Pancreas (tissue), 10 donors: Measurements from ENCODE around the gene CLEC3B. TPM values are rescaled to one million over a fixed set of nuclear protein-coding genes. Genes with fewer than 3 reads are reported as not detected.
A peak's percentile ranks its signal among the peaks of the same experiment; 100 is the strongest.

ENCODE experiments used
- ATAC-seq, 4 donors: fragments of 200-7000 bp; cut with Tn5 transposase; one replicate each; pipeline versions ENCODE4 v1.8.0 to v1.9.1; 2020; ENCODE audit warnings: mild to moderate bottlenecking in 4 of 4, moderate library complexity in 4 of 4
- DNase-seq, 6 donors: peaks; one replicate each; pipeline ENCODE4 v3.0.0-alpha.2; 2020
- FAIRE-seq: peaks from 2 replicates; lab custom pipeline; 2012; peaks lifted over from hg19 to GRCh38; lab: Jason Lieb, UNC
- H3K27ac ChIP-seq, 4 donors: fragments of 200-600 bp; sonication (generic); 1 replicate in 3 of 4; 2 replicates in 1 of 4; pipeline versions ENCODE4 v1.5.0 to v1.8.0; 2020
- H3K27me3 ChIP-seq, 4 donors: fragments of 200-600 bp; one replicate each; pipeline ENCODE4 v1.8.0; 2021
- H3K36me3 ChIP-seq, 3 donors: fragments of 200-600 bp; sonication (generic) in 1 of 3; one replicate each; pipeline versions ENCODE4 v1.5.0 to v1.8.0; 2020 to 2021
- H3K4me1 ChIP-seq, 3 donors: fragments of 200-600 bp; one replicate each; pipeline ENCODE4 v1.8.0; 2021
- H3K4me3 ChIP-seq, 4 donors: fragments of 200-600 bp; sonication (generic) in 2 of 4; one replicate each; pipeline versions ENCODE4 v1.5.0 to v1.8.0; 2020 to 2021
- H3K9me3 ChIP-seq, 4 donors: fragments of 200-600 bp; one replicate each; pipeline ENCODE4 v1.8.0; 2021
- WGBS, 2 donors: extraction: QIAGEN DNeasy Blood & Tissue Kit; methylation state at CpG; one replicate each; pipeline ENCODE4 v1.1.7; 2013; 5-methylcytosine and 5-hydroxymethylcytosine counted together
- intact Hi-C, 3 donors: fragments of 100-400 bp; cut with DNase I; formaldehyde crosslinking; loops; one replicate each; pipeline versions ENCODE4 v1.11.1 to v1.14.2; 2022
- polyA plus RNA-seq, 2 donors: library from polyadenylated mRNA; stranded (reverse); fragments of 200-250 nt; gene quantifications; one replicate each; pipeline ENCODE4 v1.2.3, GENCODE V29; 2013
- total RNA-seq, 6 donors: library from RNA; stranded (reverse); fragmentation: NEBNext Ultra II Directional in 4 of 6; extraction: Animal tissue kit (Norgen Biotek cat#: 25700) in 4 of 6; gene quantifications; one replicate each; pipeline versions ENCODE4 v1.2.1 to v1.2.4, GENCODE V29; 2021 to 2023
- TF ChIP-seq, protein P1 (sequence below), 4 donors: fragments of 200-600 bp; sonication (generic) in 3 of 4; IDR thresholded peaks; one replicate each; pipeline versions ENCODE4 v1.5.0 to v1.8.0; 2021; ENCODE audit warnings: antibody characterized with exemption in 4 of 4
- donor health status: healthy with polysubstance abuse.
- donor health status: DM: no; HTN: no; CAD: no; lungs with moderate emphysema.
- donor health status: DM: no; HTN: no; CAD: no.
- donor health status: control.
- donor health status: control.
- donor health status: Bipolar disorder and iron deficiency.
- donor health status: DM: yes; HTN: yes; CAD: no.
- donor health status: DM: no; HTN: no; CAD: no.
- donor health status: DM: no; HTN: no; CAD: no.
- donor health status: DM: yes; HTN: yes; CAD: no.

CLEC3B gene
- total and polyA plus RNA-seq, 8 donors, result 1.3 to 31.9 (median 7.8) TPM

DNA sequence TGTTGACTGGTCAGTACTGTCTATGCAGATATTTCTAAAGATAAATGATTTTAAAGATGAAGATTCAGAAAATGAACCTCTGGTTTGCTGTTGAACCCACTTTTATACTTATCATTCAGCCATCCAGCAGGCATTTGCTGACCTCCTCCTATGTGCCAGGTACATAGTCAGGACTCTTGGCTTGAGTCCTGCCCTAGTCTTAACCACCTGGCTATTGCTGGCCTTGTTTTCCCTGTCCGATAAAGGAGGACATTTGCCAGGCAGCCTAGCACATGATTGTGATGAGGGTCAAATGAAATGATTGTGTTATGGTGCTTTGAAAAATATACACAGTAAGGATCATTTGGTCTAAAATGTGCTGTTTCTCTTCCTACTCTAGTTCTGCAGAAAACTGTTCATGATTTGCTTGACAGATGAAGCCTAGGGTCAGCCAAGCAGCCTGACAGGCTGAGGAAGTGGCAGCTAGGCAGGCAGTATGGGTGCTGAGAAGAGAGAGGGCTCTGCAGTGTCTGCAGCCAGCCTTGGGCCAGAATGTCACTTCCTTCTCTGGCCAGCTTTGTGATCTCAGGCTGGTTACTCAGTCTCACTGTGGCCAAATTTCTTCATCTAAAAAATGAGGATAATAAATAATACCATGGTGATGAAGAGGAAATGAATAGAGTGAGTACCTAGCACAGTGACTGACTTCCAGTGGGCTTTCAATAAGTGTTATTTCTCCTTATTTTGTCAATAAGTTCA lies 36.3 kb upstream of the CLEC3B start:
- FAIRE-seq, result no peak
- no peaks in the 10 kb centered on the region for H3K36me3 ChIP-seq
- H3K27ac ChIP-seq, result no peak overlapping the region
- 35 to 43% methylated on average over 1 of the region's 1 CpG for WGBS, 2 donors
- no peaks in the 10 kb centered on the region for H3K9me3 ChIP-seq
- no peak for DNase-seq
- no peaks in the 10 kb centered on the region for H3K27me3 ChIP-seq
- H3K4me1 ChIP-seq, result peaks cover 4 to 10% (median 10%) of the 10 kb centered on the region in 3 donors
- intact Hi-C loops, result no loop called here
- peak in 1 of 4 donors; percentile 46 for ATAC-seq
- H3K4me3 ChIP-seq, result no peak overlapping the region
- TF ChIP-seq, protein P1, sequence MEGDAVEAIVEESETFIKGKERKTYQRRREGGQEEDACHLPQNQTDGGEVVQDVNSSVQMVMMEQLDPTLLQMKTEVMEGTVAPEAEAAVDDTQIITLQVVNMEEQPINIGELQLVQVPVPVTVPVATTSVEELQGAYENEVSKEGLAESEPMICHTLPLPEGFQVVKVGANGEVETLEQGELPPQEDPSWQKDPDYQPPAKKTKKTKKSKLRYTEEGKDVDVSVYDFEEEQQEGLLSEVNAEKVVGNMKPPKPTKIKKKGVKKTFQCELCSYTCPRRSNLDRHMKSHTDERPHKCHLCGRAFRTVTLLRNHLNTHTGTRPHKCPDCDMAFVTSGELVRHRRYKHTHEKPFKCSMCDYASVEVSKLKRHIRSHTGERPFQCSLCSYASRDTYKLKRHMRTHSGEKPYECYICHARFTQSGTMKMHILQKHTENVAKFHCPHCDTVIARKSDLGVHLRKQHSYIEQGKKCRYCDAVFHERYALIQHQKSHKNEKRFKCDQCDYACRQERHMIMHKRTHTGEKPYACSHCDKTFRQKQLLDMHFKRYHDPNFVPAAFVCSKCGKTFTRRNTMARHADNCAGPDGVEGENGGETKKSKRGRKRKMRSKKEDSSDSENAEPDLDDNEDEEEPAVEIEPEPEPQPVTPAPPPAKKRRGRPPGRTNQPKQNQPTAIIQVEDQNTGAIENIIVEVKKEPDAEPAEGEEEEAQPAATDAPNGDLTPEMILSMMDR (IDR thresholded peaks at IDR 0.05), result no peak

DNA sequence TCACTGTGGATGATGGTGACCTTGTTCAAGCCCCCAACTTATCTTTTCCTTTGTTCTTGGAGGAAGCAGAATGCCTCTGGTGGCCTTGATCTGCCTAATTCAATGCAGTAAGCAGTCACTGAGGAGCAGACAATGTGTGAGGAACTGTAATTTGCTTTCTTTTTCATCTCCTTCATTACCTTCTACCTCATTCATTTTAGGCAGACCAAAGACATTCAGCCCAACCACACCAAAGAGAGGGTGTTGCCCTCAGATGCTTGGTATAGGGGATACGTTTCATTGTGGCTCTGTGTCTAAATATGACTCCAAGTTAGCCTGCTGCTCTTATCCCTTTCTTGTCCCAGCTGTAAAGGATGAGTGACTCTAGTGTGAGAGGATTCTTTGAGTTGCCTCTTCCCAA lies 34.8 kb upstream of the CLEC3B start:
- no peak for FAIRE-seq
- WGBS, 2 donors, result 95 to 100% methylated on average over 1 of the region's 1 CpG
- H3K27ac ChIP-seq, result no peak overlapping the region
- H3K36me3 ChIP-seq, result no peaks in the 10 kb centered on the region
- TF ChIP-seq, protein P1 (IDR thresholded peaks at IDR 0.05), result no peak
- no peaks in the 10 kb centered on the region for H3K27me3 ChIP-seq
- ATAC-seq, result no peak
- H3K4me3 ChIP-seq, result no peak overlapping the region
- intact Hi-C loops, result no loop called here
- no peak for DNase-seq
- peaks cover 4 to 22% (median 20%) of the 10 kb centered on the region in 3 donors for H3K4me1 ChIP-seq
- no peaks in the 10 kb centered on the region for H3K9me3 ChIP-seq

DNA sequence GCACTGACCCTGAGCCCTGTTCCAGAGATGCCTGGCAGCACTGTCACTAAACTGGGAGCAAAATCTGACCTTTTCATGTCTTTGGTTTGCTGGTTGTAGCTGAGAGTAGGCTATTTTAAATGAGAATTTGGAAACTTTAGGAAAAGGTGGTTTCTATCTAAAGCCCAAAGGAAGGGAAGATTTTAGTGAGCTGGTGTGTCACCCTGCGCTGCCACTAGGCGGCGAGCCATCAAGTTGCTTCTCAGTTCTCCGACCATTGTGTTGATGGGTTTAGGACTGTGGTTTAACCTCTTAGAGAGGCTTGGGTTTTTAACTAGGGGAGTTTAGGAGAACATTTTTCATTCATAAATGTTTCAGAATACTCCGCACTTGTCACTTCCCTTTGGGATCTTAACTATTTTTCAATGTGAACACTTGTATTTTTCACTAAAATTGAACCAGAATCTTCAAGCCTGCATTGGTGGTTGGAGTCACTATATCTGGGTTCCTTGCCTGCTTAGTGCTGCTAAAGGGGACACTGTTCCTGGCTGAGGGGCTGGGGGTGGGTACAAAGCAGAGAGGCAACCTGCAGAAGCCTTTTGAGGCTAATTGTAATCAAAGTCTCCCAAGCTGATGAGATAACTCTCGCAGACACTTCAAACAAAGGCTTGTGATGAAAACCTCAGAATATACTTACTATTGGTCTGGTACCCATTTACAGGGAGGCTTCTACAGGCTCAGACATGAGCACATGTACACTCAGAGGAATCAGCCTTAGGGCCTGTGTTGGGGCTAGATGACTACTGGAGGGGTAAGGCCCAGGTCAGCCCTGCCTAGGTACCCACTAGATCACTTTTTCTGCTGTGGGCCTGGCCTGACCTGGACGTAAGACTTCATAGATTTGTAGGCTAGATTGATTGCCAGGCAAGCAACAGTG lies 33.3 kb upstream of the CLEC3B start:
- ATAC-seq, result no peak
- no peak for DNase-seq

DNA sequence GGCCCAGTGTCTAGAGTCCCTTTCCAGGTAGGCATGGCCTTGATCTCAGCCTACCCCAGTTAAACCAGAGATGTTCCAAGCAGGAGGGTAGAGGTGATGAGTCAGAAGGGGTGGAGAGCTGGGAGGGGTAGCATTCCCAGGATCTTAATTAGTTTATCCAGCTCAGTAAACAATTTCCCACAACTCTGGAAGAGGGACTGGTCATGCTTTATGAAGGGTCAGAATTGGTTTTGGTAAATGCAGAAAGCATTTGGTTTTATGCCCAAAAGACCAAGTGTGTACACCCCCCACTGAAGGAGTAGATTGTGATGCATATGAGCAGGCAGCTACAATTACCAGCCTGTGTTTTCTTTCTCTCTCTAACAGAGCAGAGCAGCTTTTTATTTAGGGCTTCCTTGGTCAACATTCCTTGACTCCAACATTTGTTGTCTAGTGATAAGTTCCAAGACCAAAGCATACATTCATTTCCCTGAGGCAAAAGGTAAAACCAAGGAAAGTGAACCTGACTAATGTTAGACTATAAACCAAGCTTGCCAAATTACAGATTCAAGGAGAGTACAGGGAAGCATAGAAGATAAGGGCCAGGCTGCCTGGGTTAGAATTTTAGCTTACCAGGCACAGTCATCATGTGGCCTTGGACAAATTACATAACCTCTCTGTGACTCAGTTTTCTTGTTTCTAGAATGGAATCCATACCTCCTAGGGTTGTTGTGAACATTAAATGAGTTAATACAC lies 32.5 kb upstream of the CLEC3B start:
- peaks cover 6 to 22% (median 21%) of the 10 kb centered on the region in 3 donors for H3K4me1 ChIP-seq
- peak; percentile 20 to 55 (median 52) for ATAC-seq
- TF ChIP-seq, protein P1 (IDR thresholded peaks at IDR 0.05), result no peak
- H3K36me3 ChIP-seq, result peaks cover 0 to 10% (median 0%) of the 10 kb centered on the region in 3 donors
- no peak overlapping the region for H3K4me3 ChIP-seq
- no peaks in the 10 kb centered on the region for H3K9me3 ChIP-seq
- no peak for DNase-seq
- no peaks in the 10 kb centered on the region for H3K27me3 ChIP-seq
- peak overlapping the region in 1 of 4 donors; percentile 23 for H3K27ac ChIP-seq
- intact Hi-C loops, result no loop called here
- no peak for FAIRE-seq

More for the DNA sequence above, 33.3 kb upstream of the CLEC3B start:
- intact Hi-C loops, result no loop called here
- Histone ChIP-seq H3K9me3 (no peaks in the 10 kb centered on the region), H3K36me3 (peaks cover 0 to 6% (median 0%) of the 10 kb centered on the region in 3 donors), H3K4me3 (no peak overlapping the region), H3K27me3 (no peaks in the 10 kb centered on the region), H3K4me1 (peaks cover 6 to 22% (median 21%) of the 10 kb centered on the region in 3 donors), H3K27ac (peak overlapping the region in 1 of 4 donors; percentile 23)
- TF ChIP-seq, protein P1 (IDR thresholded peaks at IDR 0.05), result peak; percentile 17 to 28 (median 24)
- WGBS, 2 donors, result 82 to 83% methylated on average over 7 of the region's 7 CpGs
- FAIRE-seq, result no peak
